Neural crest cell (in vitro differentiated cells): ENCODE results near the gene CEP57L1. TPM values are rescaled to one million over a fixed set of nuclear protein-coding genes. Genes with fewer than 3 reads are reported as not detected.

Experiments
- DNase-seq: peaks from one replicate; pipeline ENCODE4 v3.0.0; 2021; ENCODE audit warnings: low read depth, mixed read lengths, low spot score
- H3K27ac Mint-ChIP-seq: one replicate; pipeline ENCODE4 v1.8.0; 2021; ENCODE audit warnings: mild to moderate bottlenecking, mixed read lengths; ENCODE audit not compliant: unreplicated experiment
- H3K27me3 Mint-ChIP-seq: 2 replicates; pipeline ENCODE4 v1.8.0; 2021; ENCODE audit warnings: low read depth, mild to moderate bottlenecking, mixed read lengths
- H3K36me3 Mint-ChIP-seq: 2 replicates; pipeline ENCODE4 v1.8.0; 2021; ENCODE audit warnings: low read depth, mild to moderate bottlenecking, mixed read lengths
- H3K4me1 Mint-ChIP-seq: 2 replicates; pipeline ENCODE4 v1.8.0; 2021; ENCODE audit warnings: mixed read lengths
- H3K4me3 Mint-ChIP-seq: one replicate; pipeline ENCODE4 v1.8.0; 2021; ENCODE audit warnings: mild to moderate bottlenecking, mixed read lengths
- H3K9me3 Mint-ChIP-seq: 2 replicates; pipeline ENCODE4 v1.8.0; 2021; ENCODE audit warnings: mixed read lengths
- CTCF ChIP-seq: fragments of 200-600 bp; sonication (generic); conservative IDR thresholded peaks from 2 replicates; pipeline ENCODE4 v1.5.0; 2021; ENCODE audit warnings: antibody characterized with exemption, mild to moderate bottlenecking
- total RNA-seq: library from RNA; stranded (reverse); gene quantifications from 2 replicates; pipeline ENCODE4 v1.2.1, GENCODE V29; 2021

The CEP57L1 gene
- total RNA-seq, 1 donor from 2014 or later: 19.8 TPM

GRCh38 chr6:109153752-109154151, 58.4 kb downstream of the CEP57L1 start:
- Mint-ChIP-seq H3K4me1 (no peaks in the 10 kb centered on the region), H3K36me3 (peaks cover 30% of the 10 kb centered on the region), H3K27me3 (no peaks in the 10 kb centered on the region), H3K27ac (no peak overlapping the region), H3K4me3 (no peak overlapping the region), H3K9me3 (peaks cover 3% of the 10 kb centered on the region)
- DNase-seq: no peak
- no peak for TF ChIP-seq CTCF

- Mint-ChIP-seq H3K4me3 (no peak overlapping the region), H3K27ac (no peak overlapping the region), H3K4me1 (peaks cover 9% of the 10 kb centered on the region), H3K27me3 (no peaks in the 10 kb centered on the region), H3K36me3 (peaks cover 4% of the 10 kb centered on the region), H3K9me3 (no peaks in the 10 kb centered on the region)
- TF ChIP-seq CTCF: no peak
- no peak for DNase-seq
Measured at GRCh38 chr6:109164331-109164730, 69.0 kb downstream of the CEP57L1 start.

- H3K27me3 Mint-ChIP-seq: no peaks in the 10 kb centered on the region
- peaks cover 9% of the 10 kb centered on the region for H3K4me1 Mint-ChIP-seq
- DNase-seq: no peak
- no peak for TF ChIP-seq CTCF
- no peaks in the 10 kb centered on the region for H3K9me3 Mint-ChIP-seq
- H3K27ac Mint-ChIP-seq: no peak overlapping the region
- H3K36me3 Mint-ChIP-seq: peaks cover 4% of the 10 kb centered on the region
- no peak overlapping the region for H3K4me3 Mint-ChIP-seq
Measured at GRCh38 chr6:109165392-109165974, 70.2 kb downstream of the CEP57L1 start.

GRCh38 chr6:109166673-109167072, 71.4 kb downstream of the CEP57L1 start:
- Mint-ChIP-seq H3K4me3 (no peak overlapping the region), H3K4me1 (peaks cover 9% of the 10 kb centered on the region), H3K9me3 (no peaks in the 10 kb centered on the region), H3K27me3 (no peaks in the 10 kb centered on the region), H3K27ac (no peak overlapping the region), H3K36me3 (no peaks in the 10 kb centered on the region)
- no peak for DNase-seq
- no peak for TF ChIP-seq CTCF

GRCh38 chr6:109167562-109167961, 72.3 kb downstream of the CEP57L1 start:
- DNase-seq: no peak
- Mint-ChIP-seq H3K9me3 (no peaks in the 10 kb centered on the region), H3K27ac (no peak overlapping the region), H3K4me3 (no peak overlapping the region), H3K27me3 (no peaks in the 10 kb centered on the region), H3K36me3 (no peaks in the 10 kb centered on the region), H3K4me1 (peaks cover 9% of the 10 kb centered on the region)
- TF ChIP-seq CTCF: no peak
